ENCODE measurements around the gene SREK1.
"Not testable (repeated sequence)": the region's sequence is repeated elsewhere in the genome, so short reads cannot be mapped to it uniquely, and the experiment has no call there.

SREK1 gene

GRCh38 chr5:66144074-66144833 is at the start of gene SREK1:
TSS of gene SREK1 (plus strand) at chr5:66144300. CDS start at chr5:66144377, 77 bp downstream.
- peak; percentile 93 for DNase-seq

GRCh38 chr5:66100851-66101250 is 43.2 kb upstream of the SREK1 start:
- no peak for DNase-seq

- DNase-seq = no peak
Measured at GRCh38 chr5:66113160-66113559, 30.9 kb upstream of the SREK1 start.

- no peak for DNase-seq
Measured at GRCh38 chr5:66118304-66118703, 25.8 kb upstream of the SREK1 start.

- DNase-seq = no peak
Measured at GRCh38 chr5:66122379-66123034, 21.6 kb upstream of the SREK1 start.

GRCh38 chr5:66129144-66129543 is 15.0 kb upstream of the SREK1 start:
- no peak for DNase-seq

- no peak for DNase-seq
Measured at GRCh38 chr5:66130493-66130892, 13.6 kb upstream of the SREK1 start.

GRCh38 chr5:66134407-66134861 is 9.7 kb upstream of the SREK1 start:
- DNase-seq = no peak

- DNase-seq = no peak
Measured at GRCh38 chr5:66136053-66136452, 8.0 kb upstream of the SREK1 start.

- not testable (repeated sequence) for DNase-seq
Measured at GRCh38 chr5:66136944-66137343, 7.2 kb upstream of the SREK1 start.

GRCh38 chr5:66138637-66139317 is 5.3 kb upstream of the SREK1 start:
- DNase-seq = no peak

GRCh38 chr5:66139318-66139712 is 4.8 kb upstream of the SREK1 start:
- no peak for DNase-seq

GRCh38 chr5:66142417-66142816 is 1.7 kb upstream of the SREK1 start:
- no peak for DNase-seq

- DNase-seq = peak; percentile 29
Measured at GRCh38 chr5:66143473-66144073, 527 bp upstream of the SREK1 start.

GRCh38 chr5:66144834-66145390 is 812 bp downstream of the SREK1 start:
- peak; percentile 91 for DNase-seq

GRCh38 chr5:66145737-66146136 is 1.6 kb downstream of the SREK1 start:
- no peak for DNase-seq

GRCh38 chr5:66149950-66150349 is 5.8 kb downstream of the SREK1 start:
- DNase-seq = no peak

GRCh38 chr5:66151030-66151429 is 6.9 kb downstream of the SREK1 start:
- DNase-seq = no peak

- no peak for DNase-seq
Measured at GRCh38 chr5:66151491-66151890, 7.4 kb downstream of the SREK1 start.

GRCh38 chr5:66157046-66157445 is 12.9 kb downstream of the SREK1 start:
- DNase-seq = no peak

- no peak for DNase-seq
Measured at GRCh38 chr5:66161356-66161755, 17.3 kb downstream of the SREK1 start.

GRCh38 chr5:66164044-66164790 is 20.1 kb downstream of the SREK1 start:
- no peak for DNase-seq
